ENCODE measurements around the gene PRKAB2. TPM values are rescaled to one million over a fixed set of nuclear protein-coding genes. Genes with fewer than 3 reads are reported as not detected.

PRKAB2 gene
- total and polyA plus RNA-seq, 2 of the 13 experiments (the other 11 are each of a cell fraction or from before 2014, with no cell fraction given): 44.0 to 118 TPM

GRCh38 chr1:147168626-147169058, 3.6 kb downstream of the PRKAB2 start (continued):
- TF ChIP-seq THYN1 (CRISPR knock-in tag; IDR thresholded peaks at IDR 0.05; ENCODE audit: borderline replicate concordance, low read depth) (no peak), TAF1 (CRISPR knock-in tag; IDR thresholded peaks at IDR 0.05) (peak; percentile 51; the same call in 1 of the 2 replicates), SYNCRIP (IDR thresholded peaks at IDR 0.05; ENCODE audit: insufficient read depth, low read depth, low read length) (no peak), ERF (CRISPR knock-in tag; IDR thresholded peaks at IDR 0.05) (peak; percentile 78; the same call in 1 of the 2 replicates), ZNF317 (CRISPR knock-in tag; IDR thresholded peaks at IDR 0.05) (0 out of 2 replicates have a peak, but pooled peaks have one; percentile 36), MTF2 (CRISPR knock-in tag; IDR thresholded peaks at IDR 0.05; ENCODE audit: borderline replicate concordance) (no peak)

- Histone ChIP-seq H3K4me1 (ENCODE audit: insufficient read depth, low read length) (peaks cover 44% of the 10 kb centered on the region), H4K20me1 (ENCODE audit: insufficient read depth, low read length) (peaks cover 23% of the 10 kb centered on the region; the same call in 1 of the 2 replicates), H3K36me3 (replicated peaks in 1 of 2; ENCODE audit: control insufficient read depth in 1 of 2, insufficient read depth in 2 of 2, low read length in 2 of 2) (peaks cover 3 to 49% of the 10 kb centered on the region in 2 experiments), H3K27me3 (ENCODE audit: control insufficient read depth in 1 of 2, insufficient read depth in 2 of 2, low read length in 2 of 2) (peaks cover 0 to 4% of the 10 kb centered on the region in 2 experiments; a peak in 1 of 5 replicates), H3K4me3 (replicated peaks in 1 of 3; ENCODE audit: insufficient read depth in 1 of 3, low read depth in 2 of 3, low read length in 3 of 3) (peak overlapping the region in 1 of 3 experiments; percentile 22; a peak in 1 of 6 replicates), H3K27ac (ENCODE audit: extremely low read length, insufficient read depth, low read length) (peak overlapping the region; percentile 89), H2AFZ (ENCODE audit: low read length) (no peak overlapping the region), H3K9me3 (ENCODE audit: low read length) (no peaks in the 10 kb centered on the region), H3K79me2 (ENCODE audit: insufficient read depth, low read length) (peaks cover 93% of the 10 kb centered on the region), H3K9ac (ENCODE audit: insufficient read depth, low read depth, low read length) (0 out of 2 replicates have a peak overlapping the region, but pooled peaks have one; percentile 21), H3K4me2 (ENCODE audit: low read depth, low read length) (peak overlapping the region; percentile 82)
- intact Hi-C loops (cut with micrococcal nuclease; ENCODE audit: unreplicated experiment): no loop called here
- no peak for FAIRE-seq
- peak; percentile 24 for DNase-seq (ENCODE audit: low spot score)
- ATAC-seq: no peak
- ChIA-PET CTCF (ENCODE audit: low intra/inter-chr PET ratio, low total read pairs) (interaction anchor here (1.1 kb wide), 1 partner anchor 75 kb away, joined by 4 read pairs; the partner anchor contains the start of gene CHD1L), POLR2A (no interaction called here)
- no TSS peak for BruUV-seq (replicated peaks)
- 92% methylated on average over 1 of the region's 1 CpG for WGBS (ENCODE audit: low lambda C conversion rate)
- TF ChIP-seq ZNF549 (CRISPR knock-in tag; IDR thresholded peaks at IDR 0.05) (no peak), ZNF597 (CRISPR knock-in tag; IDR thresholded peaks at IDR 0.05) (no peak), FOSL1 (CRISPR knock-in tag; IDR thresholded peaks at IDR 0.05; ENCODE audit: borderline replicate concordance) (no peak), ZNF441 (CRISPR knock-in tag; IDR thresholded peaks at IDR 0.05; ENCODE audit: borderline replicate concordance) (no peak), HES4 (CRISPR knock-in tag; IDR thresholded peaks at IDR 0.05; ENCODE audit: borderline replicate concordance) (no peak), CEBPB (IDR thresholded peaks at IDR 0.05; ENCODE audit: borderline replicate concordance, low read depth, low read length) (no peak), ATF2 (CRISPR knock-in tag; IDR thresholded peaks at IDR 0.05) (no peak), ZNF121 (CRISPR knock-in tag; IDR thresholded peaks at IDR 0.05) (no peak), ZNF7 (CRISPR knock-in tag; IDR thresholded peaks at IDR 0.05) (peak; percentile 61; the same call in 1 of the 2 replicates)
- in situ Hi-C loops (cut with HindIII; ENCODE audit: extremely low pct_ligation_motif_present, low pct_unique_long_range_greater_than_20kb): no loop called here
Measured at GRCh38 chr1:147167365-147167764, 4.9 kb downstream of the PRKAB2 start.
